Gastroesophageal sphincter (tissue), 3 donors: ENCODE data around the gene NETO2.

ENCODE experiments used
- CTCF ChIP-seq, 4 experiments: fragments of 200-600 bp in 2 of 4; fragments of 450-650 bp in 2 of 4; sonication (generic) in 1 of 4; IDR thresholded peaks; one replicate each; pipeline ENCODE4 v1.5.1; 2017 to 2019; ENCODE audit warnings: antibody characterized with exemption in 4 of 4, mild to moderate bottlenecking in 2 of 4, moderate library complexity in 2 of 4
- POLR2AphosphoS5 ChIP-seq: sonication (generic); formaldehyde crosslinking; IDR thresholded peaks from one replicate; pipeline ENCODE4 v1.6.1; 2017; ENCODE audit warnings: antibody characterized with exemption

DNA sequence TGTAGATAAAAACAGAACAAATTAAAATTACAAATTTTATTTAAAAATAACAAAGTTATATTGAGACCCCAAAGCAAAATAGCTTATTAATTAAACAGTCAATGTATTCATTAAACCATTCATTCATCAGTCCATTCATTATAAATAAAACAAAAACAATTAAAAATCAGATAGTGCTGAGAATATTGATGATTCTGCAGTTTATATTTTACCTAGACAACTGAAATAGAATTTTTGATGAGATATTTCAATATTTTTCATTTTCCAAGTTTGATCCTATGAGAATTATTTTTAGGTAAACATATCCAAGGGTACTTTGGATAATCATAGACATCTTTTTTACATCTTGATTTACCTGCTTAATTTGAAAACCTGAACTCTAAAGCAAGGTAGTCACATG lies 15.2 kb upstream of the NETO2 start:
- TF ChIP-seq POLR2AphosphoS5, result no peak
- TF ChIP-seq CTCF (IDR thresholded peaks at IDR 0.05), result no peak
